ENCODE data around the gene BSND. TPM values are rescaled to one million over a fixed set of nuclear protein-coding genes. Genes with fewer than 3 reads are reported as not detected.

Gene BSND
- total RNA-seq, 4 donors from 2014 or later: not detected

- no peak for TF ChIP-seq CTCF (IDR thresholded peaks at IDR 0.05)
- ATAC-seq (ENCODE audit: low FRiP score) (no peak), DNase-seq (ENCODE audit: low spot score) (no peak)
Observed at GRCh38 chr1:55061000-55061705, 62.4 kb downstream of the BSND start.

Other genes with a start within 250 kb of the BSND start
- gene PARS2, start 234.4 kb upstream of the BSND start, total RNA-seq: 1 to 10 TPM; 1.4 to 4.6 (median 2.0) TPM
- 1 to 10 TPM in 2 of 4 donors, under 1 TPM in 1, not detected in 1; 0.88 to 1.7 (median 1.1) TPM for gene TTC22, start 197.6 kb upstream of the BSND start, total RNA-seq
- gene DHCR24, start 111.7 kb upstream of the BSND start, total RNA-seq: 100 to 1,000 TPM in 2 of 4 donors, 10 to 100 TPM in 2; 64.9 to 181 (median 125) TPM
- gene TMEM61, start 18.3 kb upstream of the BSND start, total RNA-seq: not detected
- gene PCSK9, start 40.6 kb downstream of the BSND start, total RNA-seq: under 1 TPM; 0.56 to 0.95 (median 0.80) TPM
- 10 to 100 TPM; 42.7 to 77.1 (median 64.8) TPM for gene USP24, start 216.4 kb downstream of the BSND start, total RNA-seq